WTC11 (cell line): ENCODE results near the gene SYNC. TPM values are rescaled to one million over a fixed set of nuclear protein-coding genes. Genes with fewer than 3 reads are reported as not detected.
"Not testable (repeated sequence)": the region's sequence is repeated elsewhere in the genome, so short reads cannot be mapped to it uniquely, and the experiment has no call there.

Source experiments
- ATAC-seq: fragments of 200-7000 bp; cut with Tn5 transposase; 2 replicates; pipeline ENCODE4 v1.10.0; 2021; ENCODE audit warnings: mild to moderate bottlenecking, moderate library complexity
- CTCF ChIA-PET: fragments of 300-600 bp; sonication (Branson Sonifier 250); formaldehyde crosslinking; loops from one replicate; lab custom pipeline; 2021; ENCODE audit warnings: antibody characterized with exemption; lab: Charles Lee
- POLR2A ChIA-PET: fragments of 350-600 bp; sonication (Branson Sonifier 250); formaldehyde crosslinking; loops from one replicate; lab custom pipeline; 2021; ENCODE audit warnings: antibody characterized with exemption; lab: Charles Lee
- DNase-seq: peaks from one replicate; pipeline ENCODE4 v3.0.0; 2021; ENCODE audit warnings: low spot score
- H3K27ac Mint-ChIP-seq: 2 replicates; pipeline ENCODE4 v1.8.0; 2021; ENCODE audit warnings: mixed read lengths
- H3K27me3 Mint-ChIP-seq: 2 replicates; pipeline ENCODE4 v1.8.0; 2021; ENCODE audit warnings: low read depth, mild to moderate bottlenecking, moderate library complexity, mixed read lengths
- H3K36me3 Mint-ChIP-seq: 2 replicates; pipeline ENCODE4 v1.8.0; 2021; ENCODE audit warnings: mixed read lengths
- H3K4me1 Mint-ChIP-seq: 2 replicates; pipeline ENCODE4 v1.8.0; 2022; ENCODE audit warnings: mixed read lengths
- H3K4me3 Mint-ChIP-seq: 2 replicates; pipeline ENCODE4 v1.8.0; 2021; ENCODE audit warnings: mild to moderate bottlenecking, moderate library complexity, mixed read lengths
- H3K9me3 Mint-ChIP-seq: 2 replicates; pipeline ENCODE4 v1.8.0; 2021; ENCODE audit warnings: mixed read lengths
- ATF3 ChIP-seq: sonication (generic); formaldehyde crosslinking; conservative IDR thresholded peaks from 2 replicates; pipeline ENCODE4 v1.8.1; 2022; ENCODE audit warnings: mild to moderate bottlenecking, missing genetic modification reagents
- CDX4 ChIP-seq: fragments of 250-450 bp; sonication (Bioruptor Pico); IDR thresholded peaks from 2 replicates; pipeline ENCODE4 v1.9.0; 2021; ENCODE audit warnings: moderate library complexity, mild to moderate bottlenecking, inconsistent platforms, borderline replicate concordance
- CREB1 ChIP-seq: sonication (generic); formaldehyde crosslinking; IDR thresholded peaks from 2 replicates; pipeline ENCODE4 v1.8.0; 2023; ENCODE audit warnings: mild to moderate bottlenecking, missing genetic modification reagents
- ESRRA ChIP-seq: sonication (generic); formaldehyde crosslinking; IDR thresholded peaks from 2 replicates; pipeline ENCODE4 v1.8.1; 2022; ENCODE audit warnings: mild to moderate bottlenecking, missing genetic modification reagents, borderline replicate concordance
- GTF2I ChIP-seq: fragments of 250-450 bp; sonication (Bioruptor Pico); conservative IDR thresholded peaks from 2 replicates; pipeline ENCODE4 v1.4.0; 2021; ENCODE audit warnings: mild to moderate bottlenecking
- KAT7 ChIP-seq: sonication (generic); formaldehyde crosslinking; IDR thresholded peaks from 2 replicates; pipeline ENCODE4 v1.8.1; 2023; ENCODE audit warnings: missing genetic modification reagents, mild to moderate bottlenecking, borderline replicate concordance
- NFYB ChIP-seq: sonication (generic); formaldehyde crosslinking; conservative IDR thresholded peaks from 2 replicates; pipeline ENCODE4 v1.8.0; 2022; ENCODE audit warnings: low read depth, missing genetic modification reagents
- NR2C2 ChIP-seq: sonication (generic); formaldehyde crosslinking; IDR thresholded peaks from 2 replicates; pipeline ENCODE4 v1.8.0; 2022; ENCODE audit warnings: mild to moderate bottlenecking, missing genetic modification reagents
- SP1 ChIP-seq: sonication (generic); formaldehyde crosslinking; conservative IDR thresholded peaks from 2 replicates; pipeline ENCODE4 v1.8.1; 2022; ENCODE audit warnings: missing genetic modification reagents
- STAT6 ChIP-seq: sonication (generic); formaldehyde crosslinking; conservative IDR thresholded peaks from 2 replicates; pipeline ENCODE4 v1.8.1; 2023; ENCODE audit warnings: mild to moderate bottlenecking, low read depth, missing genetic modification reagents, moderate library complexity
- TEAD4 ChIP-seq: sonication (generic); formaldehyde crosslinking; IDR thresholded peaks from 2 replicates; pipeline ENCODE4 v1.8.0; 2022; ENCODE audit warnings: mild to moderate bottlenecking, missing genetic modification reagents
- TP53 ChIP-seq: sonication (generic); formaldehyde crosslinking; IDR thresholded peaks from 2 replicates; pipeline ENCODE4 v1.8.1; 2023; ENCODE audit warnings: mild to moderate bottlenecking, missing genetic modification reagents
- ZBTB21 ChIP-seq: sonication (generic); formaldehyde crosslinking; IDR thresholded peaks from 2 replicates; pipeline ENCODE4 v1.8.1; 2023; ENCODE audit warnings: mild to moderate bottlenecking, missing genetic modification reagents, borderline replicate concordance
- ZNF232 ChIP-seq: sonication (generic); formaldehyde crosslinking; IDR thresholded peaks from 2 replicates; pipeline ENCODE4 v1.8.0; 2022; ENCODE audit warnings: mild to moderate bottlenecking, missing genetic modification reagents
- ZNF317 ChIP-seq: sonication (generic); formaldehyde crosslinking; IDR thresholded peaks from 2 replicates; pipeline ENCODE4 v1.8.1; 2023; ENCODE audit warnings: low read depth, mild to moderate bottlenecking, moderate library complexity, missing genetic modification reagents, borderline replicate concordance
- ZNF396 ChIP-seq: fragments of 250-450 bp; sonication (Bioruptor Pico); IDR thresholded peaks from 2 replicates; pipeline ENCODE4 v1.8.0; 2021; ENCODE audit warnings: mild to moderate bottlenecking, moderate library complexity, borderline replicate concordance
- ZNF425 ChIP-seq: fragments of 250-450 bp; sonication (Bioruptor Pico); conservative IDR thresholded peaks from 2 replicates; pipeline ENCODE4 v1.9.0; 2021; ENCODE audit warnings: mild to moderate bottlenecking
- ZNF512 ChIP-seq: sonication (generic); formaldehyde crosslinking; IDR thresholded peaks from 2 replicates; pipeline ENCODE4 v1.8.1; 2022; ENCODE audit warnings: missing genetic modification reagents, borderline replicate concordance
- total RNA-seq: library from RNA; stranded (reverse); gene quantifications from 3 replicates; pipeline ENCODE4 v1.2.3, GENCODE V29; 2021

Gene SYNC
- total RNA-seq, 1 experiment from 2014 or later, result 0.09 TPM

- no peak for TF ChIP-seq STAT6 (CRISPR knock-in tag)
Observed at GRCh38 chr1:32701421-32701911, 1.1 kb downstream of the SYNC start (continued).

GRCh38 chr1:32696996-32697395, 5.6 kb downstream of the SYNC start:
- DNase-seq, H3K9me3 Mint-ChIP-seq, H3K4me3 Mint-ChIP-seq, H3K36me3 Mint-ChIP-seq, H3K27ac Mint-ChIP-seq, ATAC-seq, H3K4me1 Mint-ChIP-seq, POLR2A ChIA-PET: not testable (repeated sequence)
- H3K27me3 Mint-ChIP-seq, result peaks cover 16% of the 10 kb centered on the region
- CTCF ChIA-PET, result interaction anchor here (1.9 to 2.5 kb wide), 2 partner anchors 12 to 16 kb away, joined by 8 to 30 read pairs; no protein-coding TSS in a partner anchor

- H3K4me1 Mint-ChIP-seq, result peaks cover 5% of the 10 kb centered on the region
- H3K27ac Mint-ChIP-seq, result no peak overlapping the region
- POLR2A ChIA-PET, result no interaction called here
- no peak for DNase-seq
- H3K36me3 Mint-ChIP-seq, result no peaks in the 10 kb centered on the region
- TF ChIP-seq ATF3, result no peak
- TF ChIP-seq KAT7 (CRISPR knock-in tag), result no peak
- TF ChIP-seq CREB1 (CRISPR knock-in tag), result no peak
- TF ChIP-seq CDX4 (CRISPR knock-in tag), result no peak
- no peak for TF ChIP-seq GTF2I (CRISPR knock-in tag)
- TF ChIP-seq NFYB (CRISPR knock-in tag), result no peak
- no peak for TF ChIP-seq ESRRA (CRISPR knock-in tag)
- TF ChIP-seq ZBTB21 (CRISPR knock-in tag), result no peak
- TF ChIP-seq ZNF512 (CRISPR knock-in tag), result no peak
- no peak for TF ChIP-seq ZNF317 (CRISPR knock-in tag)
- no peak for TF ChIP-seq NR2C2 (CRISPR knock-in tag)
- TF ChIP-seq ZNF232, result no peak
- TF ChIP-seq SP1 (CRISPR knock-in tag), result no peak
- no peak for TF ChIP-seq TP53 (CRISPR knock-in tag)
- TF ChIP-seq TEAD4 (CRISPR knock-in tag), result no peak
- TF ChIP-seq ZNF396 (CRISPR knock-in tag), result no peak
- no peak for TF ChIP-seq STAT6 (CRISPR knock-in tag)
- no peak for TF ChIP-seq ZNF425 (CRISPR knock-in tag)
- peaks cover 7% of the 10 kb centered on the region for H3K27me3 Mint-ChIP-seq
- H3K4me3 Mint-ChIP-seq, result no peak overlapping the region
- no peak for ATAC-seq
- no peaks in the 10 kb centered on the region for H3K9me3 Mint-ChIP-seq
- CTCF ChIA-PET, result no interaction called here
Observed at GRCh38 chr1:32696041-32696440, 6.5 kb downstream of the SYNC start.
